ENCODE results near the gene IFI27L1. TPM values are rescaled to one million over a fixed set of nuclear protein-coding genes. Genes with fewer than 3 reads are reported as not detected.

The IFI27L1 gene
- polyA plus RNA-seq, 6 donors from 2014 or later = 5.0 to 11.1 (median 5.8) TPM

- Mint-ChIP-seq H3K9me3 (peaks cover 0 to 10% (median 6%) of the 10 kb centered on the region in 7 donors), H3K4me3 (no peak overlapping the region), H3K36me3 (peaks cover 0 to 7% of the 10 kb centered on the region in 2 donors), H3K4me1 (no peaks in the 10 kb centered on the region), H3K27me3 (peaks cover 26 to 72% (median 62%) of the 10 kb centered on the region in 3 donors), H3K27ac (no peak overlapping the region)
- ATAC-seq (ENCODE audit: low read depth in 2 of 2) (no peak), DNase-seq (no peak)
These were observed 34.0 kb downstream of the IFI27L1 start for GRCh38 chr14:94115058-94115591.

- Mint-ChIP-seq H3K27ac (peak overlapping the region in 1 of 6 donors; percentile 74), H3K4me3 (peak overlapping the region in 1 of 8 donors; percentile 74), H3K4me1 (no peaks in the 10 kb centered on the region), H3K9me3 (peaks cover 2 to 15% (median 10%) of the 10 kb centered on the region in 7 donors), H3K27me3 (peaks cover 30 to 77% (median 65%) of the 10 kb centered on the region in 3 donors), H3K36me3 (peaks cover 1 to 11% of the 10 kb centered on the region in 2 donors)
- no peak for ATAC-seq (ENCODE audit: low read depth in 2 of 2)
- DNase-seq = no peak
These were observed 34.5 kb downstream of the IFI27L1 start for GRCh38 chr14:94115631-94116030.

GRCh38 chr14:94116701-94117100 is 35.6 kb downstream of the IFI27L1 start:
- Mint-ChIP-seq H3K4me1 (no peaks in the 10 kb centered on the region), H3K9me3 (peaks cover 6 to 26% (median 15%) of the 10 kb centered on the region in 7 donors), H3K4me3 (no peak overlapping the region), H3K36me3 (peaks cover 7 to 20% of the 10 kb centered on the region in 2 donors), H3K27me3 (peaks cover 39 to 88% (median 75%) of the 10 kb centered on the region in 3 donors), H3K27ac (no peak overlapping the region)
- DNase-seq (no peak), ATAC-seq (ENCODE audit: low read depth in 2 of 2) (no peak)

- DNase-seq (no peak), ATAC-seq (ENCODE audit: low read depth in 2 of 2) (no peak)
- H3K27ac Mint-ChIP-seq = peak overlapping the region in 1 of 6 donors; percentile 69
- no peaks in the 10 kb centered on the region for H3K4me1 Mint-ChIP-seq
- H3K4me3 Mint-ChIP-seq = no peak overlapping the region
- peaks cover 37 to 86% (median 75%) of the 10 kb centered on the region in 3 donors for H3K27me3 Mint-ChIP-seq
- peaks cover 10 to 37% (median 19%) of the 10 kb centered on the region in 7 donors for H3K9me3 Mint-ChIP-seq
- H3K36me3 Mint-ChIP-seq = peaks cover 7 to 28% of the 10 kb centered on the region in 2 donors
These were observed 36.7 kb downstream of the IFI27L1 start for GRCh38 chr14:94117856-94118255.

GRCh38 chr14:94119071-94119470 is 38.0 kb downstream of the IFI27L1 start:
- Mint-ChIP-seq H3K9me3 (peaks cover 12 to 41% (median 19%) of the 10 kb centered on the region in 7 donors), H3K4me1 (no peaks in the 10 kb centered on the region)
- no peak for DNase-seq

GRCh38 chr14:94120667-94121340 is 39.7 kb downstream of the IFI27L1 start:
- H3K9me3 Mint-ChIP-seq = peaks cover 12 to 41% (median 19%) of the 10 kb centered on the region in 7 donors
- H3K27ac Mint-ChIP-seq = no peak overlapping the region
- no peak for DNase-seq
- no peaks in the 10 kb centered on the region for H3K4me1 Mint-ChIP-seq
- ATAC-seq (ENCODE audit: low read depth in 2 of 2) = no peak
- H3K27me3 Mint-ChIP-seq = peaks cover 28 to 61% (median 50%) of the 10 kb centered on the region in 3 donors
- no peak overlapping the region for H3K4me3 Mint-ChIP-seq
- peaks cover 7 to 29% of the 10 kb centered on the region in 2 donors for H3K36me3 Mint-ChIP-seq

More at GRCh38 chr14:94119071-94119470, 38.0 kb downstream of the IFI27L1 start:
- Mint-ChIP-seq H3K4me3 (no peak overlapping the region), H3K36me3 (peaks cover 7 to 29% of the 10 kb centered on the region in 2 donors), H3K27ac (no peak overlapping the region), H3K27me3 (peaks cover 33 to 78% (median 67%) of the 10 kb centered on the region in 3 donors)
- ATAC-seq (ENCODE audit: low read depth in 2 of 2) = no peak

GRCh38 chr14:94121485-94121884 is 40.4 kb downstream of the IFI27L1 start:
- Mint-ChIP-seq H3K27ac (no peak overlapping the region), H3K4me1 (no peaks in the 10 kb centered on the region), H3K9me3 (peaks cover 12 to 41% (median 19%) of the 10 kb centered on the region in 7 donors), H3K36me3 (peaks cover 7 to 29% of the 10 kb centered on the region in 2 donors), H3K4me3 (no peak overlapping the region), H3K27me3 (peaks cover 25 to 54% (median 43%) of the 10 kb centered on the region in 3 donors)
- ATAC-seq (ENCODE audit: low read depth in 2 of 2) (no peak), DNase-seq (no peak)

GRCh38 chr14:94122438-94122837 is 41.3 kb downstream of the IFI27L1 start:
- DNase-seq = no peak
- Mint-ChIP-seq H3K27me3 (peaks cover 15 to 44% (median 34%) of the 10 kb centered on the region in 3 donors), H3K27ac (no peak overlapping the region), H3K4me1 (no peaks in the 10 kb centered on the region), H3K9me3 (peaks cover 12 to 41% (median 19%) of the 10 kb centered on the region in 7 donors), H3K4me3 (no peak overlapping the region), H3K36me3 (peaks cover 7 to 29% of the 10 kb centered on the region in 2 donors)
- ATAC-seq (ENCODE audit: low read depth in 2 of 2) = no peak

- no peak overlapping the region for H3K27ac Mint-ChIP-seq
- H3K36me3 Mint-ChIP-seq = peaks cover 7 to 29% of the 10 kb centered on the region in 2 donors
- H3K4me3 Mint-ChIP-seq = no peak overlapping the region
These were observed 42.2 kb downstream of the IFI27L1 start for GRCh38 chr14:94123296-94123695.

GRCh38 chr14:94123868-94124267 is 42.8 kb downstream of the IFI27L1 start:
- DNase-seq = no peak
- no peak overlapping the region for H3K27ac Mint-ChIP-seq
- H3K36me3 Mint-ChIP-seq = peaks cover 7 to 29% of the 10 kb centered on the region in 2 donors
- peaks cover 12 to 41% (median 19%) of the 10 kb centered on the region in 7 donors for H3K9me3 Mint-ChIP-seq
- peaks cover 13 to 37% (median 25%) of the 10 kb centered on the region in 3 donors for H3K27me3 Mint-ChIP-seq
- H3K4me3 Mint-ChIP-seq = no peak overlapping the region
- H3K4me1 Mint-ChIP-seq = peaks cover 5 to 7% (median 6%) of the 10 kb centered on the region in 3 donors
- no peak for ATAC-seq (ENCODE audit: low read depth in 2 of 2)

More at GRCh38 chr14:94123296-94123695, 42.2 kb downstream of the IFI27L1 start:
- ATAC-seq (ENCODE audit: low read depth in 2 of 2) (no peak), DNase-seq (no peak)
- Mint-ChIP-seq H3K9me3 (peaks cover 12 to 41% (median 19%) of the 10 kb centered on the region in 7 donors), H3K27me3 (peaks cover 13 to 37% (median 25%) of the 10 kb centered on the region in 3 donors), H3K4me1 (peaks cover 0 to under 1% (median under 1%) of the 10 kb centered on the region in 3 donors)

GRCh38 chr14:94124582-94125377 is 43.7 kb downstream of the IFI27L1 start:
- Mint-ChIP-seq H3K27me3 (peaks cover 13 to 29% (median 25%) of the 10 kb centered on the region in 3 donors), H3K27ac (no peak overlapping the region), H3K4me3 (peak overlapping the region in 1 of 8 donors; percentile 48), H3K4me1 (peaks cover 13 to 15% (median 15%) of the 10 kb centered on the region in 3 donors), H3K9me3 (peaks cover 11 to 34% (median 16%) of the 10 kb centered on the region in 7 donors), H3K36me3 (peaks cover 7 to 24% of the 10 kb centered on the region in 2 donors)
- ATAC-seq (ENCODE audit: low read depth in 2 of 2) (no peak), DNase-seq (no peak)

- DNase-seq (no peak), ATAC-seq (ENCODE audit: low read depth in 2 of 2) (no peak)
- H3K4me3 Mint-ChIP-seq = peak overlapping the region in 1 of 8 donors; percentile 27
- H3K9me3 Mint-ChIP-seq = peaks cover 4 to 24% (median 12%) of the 10 kb centered on the region in 7 donors
- H3K4me1 Mint-ChIP-seq = peaks cover 19 to 22% (median 20%) of the 10 kb centered on the region in 3 donors
- H3K27me3 Mint-ChIP-seq = peaks cover 7 to 20% (median 18%) of the 10 kb centered on the region in 3 donors
- H3K27ac Mint-ChIP-seq = peak overlapping the region in 1 of 6 donors; percentile 54
- H3K36me3 Mint-ChIP-seq = peaks cover 3 to 16% of the 10 kb centered on the region in 2 donors
These were observed 44.7 kb downstream of the IFI27L1 start for GRCh38 chr14:94125659-94126418.
